HepG2 (cell line): Measurements from ENCODE around the gene UBE2H. TPM values are rescaled to one million over a fixed set of nuclear protein-coding genes. Genes with fewer than 3 reads are reported as not detected.

Experiments used
- EED ChIP-seq: sonication (generic); formaldehyde crosslinking; IDR thresholded peaks from 2 replicates; pipeline ENCODE4 v1.5.0; 2020; ENCODE audit warnings: mild to moderate bottlenecking, missing genetic modification reagents
- ETS1 ChIP-seq: sonication (generic); formaldehyde crosslinking; IDR thresholded peaks from 2 replicates; pipeline ENCODE4 v1.4.0; 2020; ENCODE audit warnings: missing genetic modification reagents
- GPBP1L1 ChIP-seq: sonication (generic); formaldehyde crosslinking; IDR thresholded peaks from 2 replicates; pipeline ENCODE4 v1.5.0; 2020; ENCODE audit warnings: mild to moderate bottlenecking, missing genetic modification reagents
- TERF1 ChIP-seq: sonication (generic); formaldehyde crosslinking; IDR thresholded peaks from 2 replicates; pipeline ENCODE4 v1.8.0; 2022; ENCODE audit warnings: mild to moderate bottlenecking, missing genetic modification reagents, moderate library complexity
- ZNF10 ChIP-seq: sonication (generic); formaldehyde crosslinking; IDR thresholded peaks from 2 replicates; pipeline ENCODE4 v1.4.0; 2020; ENCODE audit warnings: mild to moderate bottlenecking, low read depth, missing genetic modification reagents, borderline replicate concordance
- ZNF576 ChIP-seq: sonication (generic); formaldehyde crosslinking; IDR thresholded peaks from 2 replicates; pipeline ENCODE4 v1.4.0; 2020; ENCODE audit warnings: mild to moderate bottlenecking, missing genetic modification reagents
- ZNF616 ChIP-seq: sonication (generic); formaldehyde crosslinking; IDR thresholded peaks from 2 replicates; pipeline ENCODE4 v1.5.0; 2020; ENCODE audit warnings: low read depth, mild to moderate bottlenecking, missing genetic modification reagents
- ZNF775 ChIP-seq: sonication (generic); formaldehyde crosslinking; IDR thresholded peaks from 2 replicates; pipeline ENCODE4 v1.4.0; 2020; ENCODE audit warnings: missing genetic modification reagents, mild to moderate bottlenecking, moderate library complexity, borderline replicate concordance
- polyA plus RNA-seq, 8 experiments: library from polyadenylated mRNA; depleted of rRNA in 3 of 8; stranded (reverse) in 7 of 8; unstranded in 1 of 8; fragments of >200 nt; fragmentation: Illumina TruSeq in 4 of 8; extraction: Trizol in 4 of 8; gene quantifications; 2 replicates each; pipeline versions ENCODE4 v1.2.1 to v1.2.3, GENCODE V29; 2011 to 2016; ENCODE audit warnings: low read depth in 4 of 8, missing spikeins in 1 of 8, mixed read lengths in 1 of 8; ENCODE audit not compliant: insufficient read depth in 1 of 8
- total RNA-seq, 5 experiments: library from RNA; depleted of rRNA; stranded (reverse); fragments of >200 nt; fragmentation: Illumina TruSeq; extraction: Trizol; gene quantifications; 2 replicates each; pipeline ENCODE4 v1.2.3, GENCODE V29; 2016; ENCODE audit warnings: low read depth in 1 of 5
- TF ChIP-seq, protein P1 (sequence below): sonication (generic); formaldehyde crosslinking; IDR thresholded peaks from 2 replicates; pipeline ENCODE4 v1.5.1; 2020; ENCODE audit warnings: mild to moderate bottlenecking, missing genetic modification reagents, moderate library complexity
- TF ChIP-seq, protein P2 (sequence below): sonication (generic); formaldehyde crosslinking; IDR thresholded peaks from 2 replicates; pipeline ENCODE4 v1.4.0; 2020; ENCODE audit warnings: missing genetic modification reagents

The UBE2H gene
- total and polyA plus RNA-seq, 2 of the 13 experiments (the other 11 are each of a cell fraction or from before 2014, with no cell fraction given), result 15.5 to 40.1 TPM

DNA sequence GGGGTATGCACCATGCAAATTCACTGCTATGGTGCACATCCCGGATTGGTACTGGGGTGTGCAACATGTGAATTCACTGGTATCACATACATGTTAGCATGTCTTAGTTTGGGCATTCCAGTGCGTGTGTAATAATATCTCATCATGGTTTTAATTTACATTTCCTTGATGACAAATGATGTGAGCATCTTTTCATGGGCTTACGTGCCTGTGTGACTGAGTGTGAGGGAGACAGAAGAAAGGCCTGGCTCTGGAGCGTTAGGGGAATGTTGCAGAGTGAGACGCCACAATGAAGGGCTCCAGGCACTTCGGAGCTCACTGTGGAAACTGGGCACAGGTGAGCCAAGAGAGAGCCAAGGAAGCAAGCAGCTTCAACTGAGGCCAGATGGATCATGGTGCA is 162.6 kb downstream of the UBE2H start (continued):
- TF ChIP-seq ZNF576 (CRISPR knock-in tag) (no peak), EED (CRISPR knock-in tag) (no peak), ZNF616 (CRISPR knock-in tag) (no peak), ZNF10 (CRISPR knock-in tag) (no peak), ZNF775 (CRISPR knock-in tag) (no peak), ETS1 (CRISPR knock-in tag) (no peak), GPBP1L1 (CRISPR knock-in tag) (no peak), TERF1 (no peak)
- TF ChIP-seq, protein P1, sequence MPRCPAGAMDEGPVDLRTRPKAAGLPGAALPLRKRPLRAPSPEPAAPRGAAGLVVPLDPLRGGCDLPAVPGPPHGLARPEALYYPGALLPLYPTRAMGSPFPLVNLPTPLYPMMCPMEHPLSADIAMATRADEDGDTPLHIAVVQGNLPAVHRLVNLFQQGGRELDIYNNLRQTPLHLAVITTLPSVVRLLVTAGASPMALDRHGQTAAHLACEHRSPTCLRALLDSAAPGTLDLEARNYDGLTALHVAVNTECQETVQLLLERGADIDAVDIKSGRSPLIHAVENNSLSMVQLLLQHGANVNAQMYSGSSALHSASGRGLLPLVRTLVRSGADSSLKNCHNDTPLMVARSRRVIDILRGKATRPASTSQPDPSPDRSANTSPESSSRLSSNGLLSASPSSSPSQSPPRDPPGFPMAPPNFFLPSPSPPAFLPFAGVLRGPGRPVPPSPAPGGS (CRISPR knock-in tag), result no peak
- TF ChIP-seq, protein P2, sequence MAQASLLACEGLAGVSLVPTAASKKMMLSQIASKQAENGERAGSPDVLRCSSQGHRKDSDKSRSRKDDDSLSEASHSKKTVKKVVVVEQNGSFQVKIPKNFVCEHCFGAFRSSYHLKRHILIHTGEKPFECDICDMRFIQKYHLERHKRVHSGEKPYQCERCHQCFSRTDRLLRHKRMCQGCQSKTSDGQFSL (CRISPR knock-in tag), result no peak
